ENCODE results near the gene RNF217.
A peak's percentile ranks its signal among the peaks of the same experiment; 100 is the strongest.

Gene RNF217

GRCh38 chr6:124989136-124989983 is 27.1 kb downstream of the RNF217 start:
- Histone ChIP-seq H3K36me3 (replicated peaks) (no peaks in the 10 kb centered on the region), H3K4me1 (peaks cover 4% of the 10 kb centered on the region; the same call in 1 of the 2 replicates), H3K27me3 (ENCODE audit: low read depth) (no peaks in the 10 kb centered on the region), H3K4me3 (no peak overlapping the region), H3K9me3 (no peaks in the 10 kb centered on the region)
- in situ Hi-C loops (cut with MboI; ENCODE audit: low sequenced_read_pairs), result no loop called here
- no peak for DNase-seq (ENCODE audit: low spot score in 2 of 2)

- in situ Hi-C loops (cut with MboI; ENCODE audit: low sequenced_read_pairs), result no loop called here
- Histone ChIP-seq H3K27me3 (ENCODE audit: low read depth) (no peaks in the 10 kb centered on the region), H3K9me3 (no peaks in the 10 kb centered on the region), H3K36me3 (replicated peaks) (no peaks in the 10 kb centered on the region), H3K4me3 (no peak overlapping the region), H3K4me1 (peaks cover 4% of the 10 kb centered on the region; the same call in 1 of the 2 replicates)
- no peak for DNase-seq (ENCODE audit: low spot score in 2 of 2)
Measured at GRCh38 chr6:124990988-124991387, 28.8 kb downstream of the RNF217 start.

DNA sequence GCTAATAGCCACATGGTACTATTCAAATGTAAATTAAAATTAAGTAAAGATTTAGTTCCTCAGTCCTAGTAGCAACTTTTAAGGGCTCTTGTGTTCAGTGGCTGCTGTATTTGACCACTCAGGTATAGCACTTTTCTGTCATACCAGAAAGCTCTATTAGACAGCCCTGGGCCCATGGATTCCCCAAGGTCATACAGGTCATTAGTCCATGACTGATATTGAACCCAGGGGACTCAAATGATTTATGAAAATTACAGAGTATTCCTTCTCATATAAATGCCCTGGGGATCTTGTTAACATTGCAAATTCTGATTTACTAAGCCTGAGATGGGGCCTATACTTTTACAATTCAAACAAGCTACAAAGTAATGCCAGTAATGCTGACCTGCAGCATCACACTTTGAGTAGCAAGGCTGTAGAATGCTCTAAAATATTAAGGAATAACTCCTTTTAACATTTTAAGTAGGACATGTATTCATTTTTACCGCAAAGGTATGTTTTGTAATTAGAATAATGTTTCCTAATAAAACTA is 29.6 kb downstream of the RNF217 start:
- Histone ChIP-seq H3K36me3 (replicated peaks) (no peaks in the 10 kb centered on the region), H3K4me3 (no peak overlapping the region), H3K9me3 (no peaks in the 10 kb centered on the region), H3K4me1 (peaks cover 4% of the 10 kb centered on the region; the same call in 1 of the 2 replicates), H3K27me3 (ENCODE audit: low read depth) (no peaks in the 10 kb centered on the region)
- in situ Hi-C loops (cut with MboI; ENCODE audit: low sequenced_read_pairs), result no loop called here
- no peak for DNase-seq (ENCODE audit: low spot score in 2 of 2)

GRCh38 chr6:124993327-124993726 is 31.1 kb downstream of the RNF217 start:
- Histone ChIP-seq H3K36me3 (replicated peaks) (no peaks in the 10 kb centered on the region), H3K4me1 (peaks cover 4% of the 10 kb centered on the region; the same call in 1 of the 2 replicates), H3K9me3 (no peaks in the 10 kb centered on the region), H3K4me3 (no peak overlapping the region), H3K27me3 (ENCODE audit: low read depth) (no peaks in the 10 kb centered on the region)
- no peak for DNase-seq (ENCODE audit: low spot score in 2 of 2)
- in situ Hi-C loops (cut with MboI; ENCODE audit: low sequenced_read_pairs), result no loop called here

- no peak overlapping the region for H3K4me3 ChIP-seq
- DNase-seq (ENCODE audit: low spot score in 2 of 2), result no peak
- H3K27me3 ChIP-seq (ENCODE audit: low read depth), result no peaks in the 10 kb centered on the region
- H3K36me3 ChIP-seq (replicated peaks), result no peaks in the 10 kb centered on the region
- in situ Hi-C loops (cut with MboI; ENCODE audit: low sequenced_read_pairs), result no loop called here
- H3K9me3 ChIP-seq, result no peaks in the 10 kb centered on the region
- peaks cover 4% of the 10 kb centered on the region; the same call in 1 of the 2 replicates for H3K4me1 ChIP-seq
Measured at GRCh38 chr6:124994648-124995047, 32.4 kb downstream of the RNF217 start.

GRCh38 chr6:124995131-124995530 is 32.9 kb downstream of the RNF217 start:
- peaks cover 4% of the 10 kb centered on the region; the same call in 1 of the 2 replicates for H3K4me1 ChIP-seq
- H3K27me3 ChIP-seq (ENCODE audit: low read depth), result no peaks in the 10 kb centered on the region
- no peak for DNase-seq (ENCODE audit: low spot score in 2 of 2)
- no peaks in the 10 kb centered on the region for H3K36me3 ChIP-seq (replicated peaks)
- in situ Hi-C loops (cut with MboI; ENCODE audit: low sequenced_read_pairs), result no loop called here
- H3K4me3 ChIP-seq, result no peak overlapping the region
- H3K9me3 ChIP-seq, result no peaks in the 10 kb centered on the region

DNA sequence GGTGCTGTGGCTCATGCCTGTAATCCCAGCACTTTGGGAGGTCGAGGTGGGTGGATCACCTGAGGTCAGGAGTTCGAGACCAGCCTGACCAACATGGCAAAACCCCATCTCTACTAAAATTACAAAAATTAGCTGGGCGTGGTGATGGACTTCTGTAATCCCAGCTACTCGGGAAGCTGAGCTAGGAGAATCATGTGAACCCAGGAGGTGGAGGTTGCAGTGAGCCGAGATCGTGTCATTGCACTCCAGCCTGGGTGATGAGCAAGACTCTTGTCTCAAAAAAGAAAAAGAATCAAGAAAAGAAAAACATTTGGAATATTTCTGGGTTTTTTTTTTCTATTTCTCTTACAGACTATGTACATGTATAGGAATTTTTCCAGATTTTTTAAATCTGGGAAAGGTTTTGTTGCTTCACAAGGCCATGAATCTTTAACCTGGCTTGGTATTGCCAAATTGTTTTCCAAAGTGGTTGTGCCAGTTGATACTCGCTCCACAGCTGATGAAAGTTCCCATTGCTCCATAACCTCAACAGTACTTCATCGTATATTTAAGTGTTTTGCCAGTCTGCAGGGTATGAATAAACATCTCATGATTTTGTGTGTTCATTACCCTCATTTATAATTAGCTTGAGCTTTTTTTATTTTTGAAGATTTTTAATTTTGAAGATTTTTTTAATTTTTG is 33.5 kb downstream of the RNF217 start:
- Histone ChIP-seq H3K4me1 (peaks cover 4% of the 10 kb centered on the region; the same call in 1 of the 2 replicates), H3K4me3 (no peak overlapping the region), H3K9me3 (no peaks in the 10 kb centered on the region), H3K27me3 (ENCODE audit: low read depth) (no peaks in the 10 kb centered on the region), H3K36me3 (replicated peaks) (no peaks in the 10 kb centered on the region)
- in situ Hi-C loops (cut with MboI; ENCODE audit: low sequenced_read_pairs), result no loop called here
- DNase-seq (ENCODE audit: low spot score in 2 of 2), result no peak

DNA sequence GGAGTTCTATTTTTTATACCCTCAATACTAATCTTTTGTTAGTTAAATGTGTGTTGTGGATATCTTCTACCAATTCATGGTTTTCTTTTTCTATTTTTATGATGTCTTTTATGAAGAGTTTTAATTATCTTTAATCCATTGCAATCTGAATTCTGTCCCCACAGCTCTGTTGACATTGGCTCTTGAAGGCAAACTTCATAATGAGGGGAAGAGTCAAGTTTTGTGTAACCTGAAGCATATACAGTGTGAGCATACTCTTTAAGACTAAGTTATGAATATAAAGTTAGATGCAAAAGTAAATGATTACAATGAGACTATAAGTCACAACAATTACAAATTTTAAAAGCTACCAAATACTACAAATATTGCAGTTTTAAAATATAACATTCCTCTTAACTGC is 34.2 kb downstream of the RNF217 start:
- no peak overlapping the region for H3K4me3 ChIP-seq
- no peaks in the 10 kb centered on the region for H3K9me3 ChIP-seq
- in situ Hi-C loops (cut with MboI; ENCODE audit: low sequenced_read_pairs), result no loop called here
- H3K36me3 ChIP-seq (replicated peaks), result no peaks in the 10 kb centered on the region
- no peaks in the 10 kb centered on the region for H3K27me3 ChIP-seq (ENCODE audit: low read depth)
- peaks cover 5% of the 10 kb centered on the region for H3K4me1 ChIP-seq
- DNase-seq (ENCODE audit: low spot score in 2 of 2), result no peak

DNA sequence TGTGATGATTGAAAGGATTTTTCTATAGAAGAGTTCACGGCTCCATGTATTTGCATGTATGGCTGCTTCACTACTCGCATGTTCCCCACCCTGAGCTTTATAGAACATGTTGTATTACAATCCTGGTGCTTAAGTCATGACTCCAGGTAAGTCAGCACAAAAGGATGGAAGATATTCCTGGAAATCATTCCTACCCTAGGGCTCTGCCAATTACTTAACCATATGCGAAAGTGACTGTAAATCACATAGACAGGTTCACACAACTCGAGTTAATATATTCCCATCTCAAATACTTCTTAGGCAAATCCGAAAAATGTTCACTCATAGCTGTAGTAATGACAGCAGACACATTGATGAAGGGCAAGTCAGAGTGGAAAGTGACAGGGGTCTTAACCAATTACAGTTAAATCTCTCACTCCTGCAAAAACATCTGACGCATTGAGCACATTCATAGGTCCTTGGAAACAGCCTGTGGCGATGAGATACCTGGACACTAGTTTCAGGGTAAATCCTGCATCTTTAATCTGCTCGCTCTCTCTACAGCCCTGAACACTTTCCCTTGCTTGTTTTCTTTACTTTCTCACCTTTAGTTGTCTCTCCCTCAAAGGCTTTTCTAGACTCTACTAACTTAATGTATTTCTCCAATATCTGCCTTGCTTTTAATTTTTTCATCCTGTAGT is 35.1 kb downstream of the RNF217 start:
- no peaks in the 10 kb centered on the region for H3K9me3 ChIP-seq
- no peak overlapping the region for H3K4me3 ChIP-seq
- in situ Hi-C loops (cut with MboI; ENCODE audit: low sequenced_read_pairs), result no loop called here
- no peaks in the 10 kb centered on the region for H3K27me3 ChIP-seq (ENCODE audit: low read depth)
- peaks cover 7% of the 10 kb centered on the region for H3K4me1 ChIP-seq
- no peak for DNase-seq (ENCODE audit: low spot score in 2 of 2)
- no peaks in the 10 kb centered on the region for H3K36me3 ChIP-seq (replicated peaks)

DNA sequence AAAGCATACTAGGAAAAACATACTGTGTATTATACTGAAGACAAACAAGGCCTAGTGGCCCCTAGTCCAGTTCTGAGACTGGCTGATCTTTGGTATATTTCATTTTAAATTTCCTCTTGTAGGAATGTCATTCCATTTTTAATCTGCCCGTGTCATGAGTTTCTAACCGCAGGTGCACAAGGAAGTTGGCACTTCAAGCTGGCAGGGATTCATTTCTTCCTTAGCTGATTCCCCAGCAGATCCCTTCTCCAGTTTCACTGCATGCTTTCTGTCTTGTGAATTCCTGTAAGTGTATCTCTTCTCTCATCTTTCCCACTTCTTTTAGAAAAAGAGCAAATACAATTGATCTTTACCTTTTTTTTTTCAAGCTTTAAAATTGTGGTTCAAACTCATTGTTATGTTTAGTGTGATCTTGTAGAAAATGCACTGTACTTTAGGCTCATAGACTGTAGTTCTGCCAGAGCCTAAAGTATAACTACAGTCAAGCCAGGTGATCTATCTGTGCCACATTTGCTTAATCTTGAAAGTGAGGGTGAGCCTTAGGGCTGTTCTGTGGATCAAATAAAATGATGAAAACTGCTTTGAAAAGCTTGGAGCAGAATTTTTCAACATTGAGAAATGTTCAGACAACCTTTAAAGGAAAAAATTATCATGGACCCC is 37.0 kb downstream of the RNF217 start:
- Histone ChIP-seq H3K4me1 (peaks cover 7% of the 10 kb centered on the region), H3K9me3 (no peaks in the 10 kb centered on the region), H3K36me3 (replicated peaks) (no peaks in the 10 kb centered on the region), H3K27me3 (ENCODE audit: low read depth) (no peaks in the 10 kb centered on the region), H3K4me3 (no peak overlapping the region)
- in situ Hi-C loops (cut with MboI; ENCODE audit: low sequenced_read_pairs), result no loop called here
- DNase-seq (ENCODE audit: low spot score in 2 of 2), result peak in 1 of 2 experiments; percentile 11

DNA sequence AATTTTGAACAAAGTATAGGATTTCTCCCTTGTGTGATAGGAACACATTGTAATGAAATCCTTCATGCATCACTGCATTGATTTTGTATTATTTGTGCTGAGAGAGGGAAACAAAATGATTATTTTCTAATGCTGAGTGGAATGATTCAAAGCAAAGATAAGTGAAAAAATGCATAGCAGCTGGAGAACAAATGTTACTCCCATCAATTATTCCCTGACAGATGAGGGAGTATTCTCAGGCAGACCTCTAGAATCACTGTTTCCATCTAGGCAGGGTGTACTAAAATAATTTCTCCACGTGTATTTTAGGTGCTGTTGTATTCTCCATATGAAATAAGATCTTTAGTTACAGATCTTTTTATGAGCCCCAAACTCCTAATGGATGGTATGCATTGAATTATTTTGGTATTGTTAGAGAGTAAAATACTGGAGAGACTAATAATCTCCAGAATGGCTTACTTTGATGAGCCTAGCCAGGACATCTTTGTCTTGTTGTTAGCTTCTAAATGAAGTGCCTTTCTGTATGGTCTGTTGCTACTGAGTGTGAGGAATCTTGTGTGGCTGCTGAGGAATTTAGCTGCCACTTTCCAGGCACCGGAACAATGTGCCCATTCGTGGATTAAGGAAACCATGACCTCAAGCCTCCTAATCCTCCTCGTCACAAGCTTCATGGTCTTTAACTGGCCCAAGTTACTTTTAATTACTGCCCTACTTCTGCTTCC is 39.6 kb downstream of the RNF217 start:
- no peaks in the 10 kb centered on the region for H3K27me3 ChIP-seq (ENCODE audit: low read depth)
- peaks cover 7% of the 10 kb centered on the region for H3K4me1 ChIP-seq
- no peaks in the 10 kb centered on the region for H3K9me3 ChIP-seq
- in situ Hi-C loops (cut with MboI; ENCODE audit: low sequenced_read_pairs), result no loop called here
- H3K36me3 ChIP-seq (replicated peaks), result no peaks in the 10 kb centered on the region
- no peak overlapping the region for H3K4me3 ChIP-seq
- peak; percentile 28 to 47 for DNase-seq (ENCODE audit: low spot score in 2 of 2)

- peaks cover 7% of the 10 kb centered on the region for H3K4me1 ChIP-seq
- no peaks in the 10 kb centered on the region for H3K27me3 ChIP-seq (ENCODE audit: low read depth)
- no peaks in the 10 kb centered on the region for H3K36me3 ChIP-seq (replicated peaks)
- no peaks in the 10 kb centered on the region for H3K9me3 ChIP-seq
- in situ Hi-C loops (cut with MboI; ENCODE audit: low sequenced_read_pairs), result no loop called here
- no peak overlapping the region for H3K4me3 ChIP-seq
- no peak for DNase-seq (ENCODE audit: low spot score in 2 of 2)
Measured at GRCh38 chr6:125002406-125002741, 40.1 kb downstream of the RNF217 start.

DNA sequence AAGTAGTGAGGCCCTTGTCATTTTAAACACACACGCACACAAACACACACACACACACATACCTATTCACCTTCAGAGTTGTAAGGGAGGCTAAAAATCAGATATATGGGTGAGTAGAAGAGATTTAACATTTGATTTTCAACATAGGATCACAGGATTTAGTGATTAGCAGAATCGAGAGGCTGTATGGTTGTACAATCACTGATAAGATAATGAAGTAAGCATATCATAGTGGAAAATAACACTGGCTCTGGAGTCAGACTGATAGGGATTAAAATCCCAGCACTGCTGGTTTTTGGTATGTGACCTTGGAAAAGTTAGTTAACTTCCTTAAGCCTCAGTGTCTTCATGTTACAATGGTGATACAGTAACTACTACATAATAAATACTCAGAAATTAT is 40.8 kb downstream of the RNF217 start:
- Histone ChIP-seq H3K36me3 (replicated peaks) (no peaks in the 10 kb centered on the region), H3K4me3 (no peak overlapping the region), H3K9me3 (no peaks in the 10 kb centered on the region), H3K4me1 (peaks cover 7% of the 10 kb centered on the region), H3K27me3 (ENCODE audit: low read depth) (no peaks in the 10 kb centered on the region)
- in situ Hi-C loops (cut with MboI; ENCODE audit: low sequenced_read_pairs), result no loop called here
- DNase-seq (ENCODE audit: low spot score in 2 of 2), result no peak
